MCF 10A (cell line): Measurements from ENCODE around the gene IGSF8. TPM values are rescaled to one million over a fixed set of nuclear protein-coding genes. Genes with fewer than 3 reads are reported as not detected.

Experiments
- BruUV-seq: library from RNA; stranded (reverse); fragments of 400-500 nt; replicated peaks from 2 replicates; lab custom pipeline; 2021; lab: Mats Ljungman, UMichigan
- CTCF ChIA-PET: fragments of 300-600 bp; sonication (Branson Sonifier 250); formaldehyde crosslinking; extraction: SDS; loops from one replicate; lab custom pipeline; 2021; ENCODE audit warnings: antibody characterized with exemption, inconsistent platforms; lab: Yijun Ruan, JAX
- POLR2A ChIA-PET: fragments of 300-600, 350-650 bp; sonication (Branson Sonifier 250); formaldehyde crosslinking; extraction: SDS; loops from one replicate; lab custom pipeline; 2020; ENCODE audit warnings: antibody characterized with exemption, inconsistent platforms; lab: Yijun Ruan, JAX
- DNase-seq: peaks from one replicate; pipeline ENCODE4 v3.0.0-alpha.2; 2018; ENCODE audit not compliant: unreplicated experiment
- H3K27ac Mint-ChIP-seq: one replicate; pipeline ENCODE4 v1.8.0; 2022; ENCODE audit warnings: mild to moderate bottlenecking, low read depth, mixed read lengths; ENCODE audit not compliant: unreplicated experiment
- H3K27me3 Mint-ChIP-seq: one replicate; pipeline ENCODE4 v1.8.0; 2022; ENCODE audit warnings: mixed read lengths; ENCODE audit not compliant: insufficient read depth, unreplicated experiment
- H3K36me3 Mint-ChIP-seq: one replicate; pipeline ENCODE4 v1.8.0; 2022; ENCODE audit warnings: mild to moderate bottlenecking, moderate library complexity, mixed read lengths; ENCODE audit not compliant: insufficient read depth, unreplicated experiment
- H3K4me1 Mint-ChIP-seq: one replicate; pipeline ENCODE4 v1.8.0; 2022; ENCODE audit warnings: mixed read lengths; ENCODE audit not compliant: insufficient read depth, unreplicated experiment
- H3K4me3 Mint-ChIP-seq: one replicate; pipeline ENCODE4 v1.8.0; 2022; ENCODE audit warnings: mild to moderate bottlenecking, moderate library complexity, mixed read lengths; ENCODE audit not compliant: unreplicated experiment
- H3K9me3 Mint-ChIP-seq: one replicate; pipeline ENCODE4 v1.8.0; 2022; ENCODE audit warnings: mixed read lengths; ENCODE audit not compliant: unreplicated experiment
- CTCF ChIP-seq: fragments of 200-600 bp; IDR thresholded peaks from one replicate; pipeline ENCODE4 v1.8.0; 2022; ENCODE audit warnings: antibody characterized with exemption, mild to moderate bottlenecking; ENCODE audit not compliant: unreplicated experiment
- intact Hi-C: fragments of 100-400 bp; cut with micrococcal nuclease; formaldehyde crosslinking; loops from 2 replicates; pipeline ENCODE4 v1.14.1; 2022
- total RNA-seq: library from RNA; stranded (reverse); gene quantifications from 2 replicates; pipeline ENCODE4 v1.2.3, GENCODE V29; 2022

The IGSF8 gene
- total RNA-seq, 1 experiment from 2014 or later = 13.8 TPM

GRCh38 chr1:160144921-160145320 lies 46.5 kb upstream of the IGSF8 start:
- POLR2A ChIA-PET = no interaction called here
- H3K4me3 Mint-ChIP-seq = no peak overlapping the region
- peaks cover 31% of the 10 kb centered on the region for H3K27me3 Mint-ChIP-seq
- no peak for TF ChIP-seq CTCF
- no TSS peak for BruUV-seq
- intact Hi-C loops = no loop called here
- peaks cover 12% of the 10 kb centered on the region for H3K4me1 Mint-ChIP-seq
- H3K36me3 Mint-ChIP-seq = no peaks in the 10 kb centered on the region
- H3K27ac Mint-ChIP-seq = no peak overlapping the region
- no peak for DNase-seq
- H3K9me3 Mint-ChIP-seq = no peaks in the 10 kb centered on the region
- CTCF ChIA-PET = interaction anchor here (0.7 kb wide), 1 partner anchor 15 kb away, joined by 3 read pairs; no protein-coding TSS in a partner anchor

GRCh38 chr1:160143695-160144094 lies 45.3 kb upstream of the IGSF8 start:
- Mint-ChIP-seq H3K27ac (no peak overlapping the region), H3K9me3 (no peaks in the 10 kb centered on the region), H3K27me3 (peaks cover 36% of the 10 kb centered on the region), H3K4me1 (peaks cover under 1% of the 10 kb centered on the region), H3K4me3 (no peak overlapping the region), H3K36me3 (no peaks in the 10 kb centered on the region)
- no peak for TF ChIP-seq CTCF
- intact Hi-C loops = no loop called here
- ChIA-PET CTCF (interaction anchor here (0.6 to 1.1 kb wide), 4 partner anchors 14 to 51 kb away, joined by 3 to 4 read pairs (median 3); no protein-coding TSS in a partner anchor), POLR2A (no interaction called here)
- BruUV-seq = no TSS peak
- no peak for DNase-seq

- no peak for TF ChIP-seq CTCF
- ChIA-PET POLR2A (no interaction called here), CTCF (interaction anchor here (1.2 kb wide), 1 partner anchor 53 kb away, joined by 3 read pairs; no protein-coding TSS in a partner anchor)
- intact Hi-C loops = no loop called here
- Mint-ChIP-seq H3K4me1 (no peaks in the 10 kb centered on the region), H3K27me3 (peaks cover 36% of the 10 kb centered on the region), H3K36me3 (no peaks in the 10 kb centered on the region), H3K4me3 (no peak overlapping the region), H3K9me3 (no peaks in the 10 kb centered on the region), H3K27ac (no peak overlapping the region)
- BruUV-seq = no TSS peak
- DNase-seq = no peak
These were observed 41.4 kb upstream of the IGSF8 start for GRCh38 chr1:160139840-160140239.

- H3K27me3 Mint-ChIP-seq = peaks cover 35% of the 10 kb centered on the region
- BruUV-seq = no TSS peak
- ChIA-PET POLR2A (interaction anchor here (0.6 kb wide), 1 partner anchor 185 kb away, joined by 3 read pairs; no protein-coding TSS in a partner anchor), CTCF (no interaction called here)
- no peak overlapping the region for H3K4me3 Mint-ChIP-seq
- H3K9me3 Mint-ChIP-seq = no peaks in the 10 kb centered on the region
- peaks cover 4% of the 10 kb centered on the region for H3K4me1 Mint-ChIP-seq
- no peak overlapping the region for H3K27ac Mint-ChIP-seq
- intact Hi-C loops = no loop called here
- no peak for DNase-seq
- no peaks in the 10 kb centered on the region for H3K36me3 Mint-ChIP-seq
- no peak for TF ChIP-seq CTCF
These were observed 38.9 kb upstream of the IGSF8 start for GRCh38 chr1:160137216-160137862.
